ENCODE data around the gene HTRA3. TPM values are rescaled to one million over a fixed set of nuclear protein-coding genes. Genes with fewer than 3 reads are reported as not detected.

The HTRA3 gene
- total RNA-seq, 4 donors from 2014 or later: 22.8 to 65.3 (median 29.5) TPM

DNA sequence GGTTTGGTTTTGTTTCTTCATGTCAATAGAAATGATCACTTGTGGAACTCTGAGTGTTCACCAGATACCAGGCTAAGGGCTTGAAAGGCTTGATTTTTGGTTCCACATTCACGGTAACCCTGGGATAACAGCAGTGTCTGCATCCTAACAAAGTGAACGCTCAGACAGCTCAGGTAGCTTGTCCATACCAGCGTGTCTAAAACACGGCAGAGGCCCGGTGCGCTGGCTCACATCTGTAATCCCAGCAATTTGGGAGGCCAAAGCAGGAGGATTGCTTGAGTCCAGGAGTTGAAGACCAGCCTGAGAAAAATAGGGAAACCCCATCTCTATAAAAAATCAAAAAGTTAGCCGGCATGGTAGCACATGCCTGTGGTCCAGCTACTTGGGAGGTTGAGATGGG, 49.0 kb downstream of the HTRA3 start:
- Histone ChIP-seq H3K9me3 (no peaks in the 10 kb centered on the region), H3K4me1 (peaks cover 0 to 4% of the 10 kb centered on the region in 2 donors), H3K27me3 (no peaks in the 10 kb centered on the region), H3K4me3 (no peak overlapping the region), H3K36me3 (no peaks in the 10 kb centered on the region), H3K27ac (peak overlapping the region in 1 of 2 donors; percentile 76)
- no peak for DNase-seq
- TF ChIP-seq POLR2A (IDR thresholded peaks at IDR 0.05): no peak
- no peak for TF ChIP-seq CTCF (IDR thresholded peaks at IDR 0.05)
- intact Hi-C loops (cut with DNase I; ENCODE audit: low total_unique reads): no loop called here

DNA sequence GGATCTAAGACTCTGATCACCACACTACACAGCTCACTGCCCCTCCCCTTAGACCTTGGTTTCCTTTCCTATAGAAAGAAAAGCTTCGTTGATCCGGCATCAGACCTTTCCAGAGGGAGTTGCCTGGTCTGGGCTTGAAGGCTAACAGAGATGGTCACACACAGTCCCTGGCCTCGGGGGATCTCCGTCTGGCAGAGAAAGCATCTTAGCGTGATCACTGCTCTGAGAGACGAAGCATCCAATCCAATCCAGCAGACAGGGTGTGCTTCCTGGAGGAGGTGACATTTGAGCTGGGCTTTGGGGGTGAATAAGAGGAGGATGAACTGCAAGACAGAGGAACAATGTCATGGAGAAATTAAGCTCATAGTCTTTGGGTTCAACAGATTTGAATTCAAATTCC, 49.5 kb downstream of the HTRA3 start:
- Histone ChIP-seq H3K4me3 (no peak overlapping the region), H3K4me1 (peaks cover 0 to 4% of the 10 kb centered on the region in 2 donors), H3K9me3 (no peaks in the 10 kb centered on the region), H3K27ac (peak overlapping the region; percentile 72 to 76), H3K27me3 (no peaks in the 10 kb centered on the region), H3K36me3 (no peaks in the 10 kb centered on the region)
- no peak for TF ChIP-seq POLR2A (IDR thresholded peaks at IDR 0.05)
- no peak for TF ChIP-seq CTCF (IDR thresholded peaks at IDR 0.05)
- intact Hi-C loops (cut with DNase I; ENCODE audit: low total_unique reads): no loop called here
- no peak for DNase-seq

DNA sequence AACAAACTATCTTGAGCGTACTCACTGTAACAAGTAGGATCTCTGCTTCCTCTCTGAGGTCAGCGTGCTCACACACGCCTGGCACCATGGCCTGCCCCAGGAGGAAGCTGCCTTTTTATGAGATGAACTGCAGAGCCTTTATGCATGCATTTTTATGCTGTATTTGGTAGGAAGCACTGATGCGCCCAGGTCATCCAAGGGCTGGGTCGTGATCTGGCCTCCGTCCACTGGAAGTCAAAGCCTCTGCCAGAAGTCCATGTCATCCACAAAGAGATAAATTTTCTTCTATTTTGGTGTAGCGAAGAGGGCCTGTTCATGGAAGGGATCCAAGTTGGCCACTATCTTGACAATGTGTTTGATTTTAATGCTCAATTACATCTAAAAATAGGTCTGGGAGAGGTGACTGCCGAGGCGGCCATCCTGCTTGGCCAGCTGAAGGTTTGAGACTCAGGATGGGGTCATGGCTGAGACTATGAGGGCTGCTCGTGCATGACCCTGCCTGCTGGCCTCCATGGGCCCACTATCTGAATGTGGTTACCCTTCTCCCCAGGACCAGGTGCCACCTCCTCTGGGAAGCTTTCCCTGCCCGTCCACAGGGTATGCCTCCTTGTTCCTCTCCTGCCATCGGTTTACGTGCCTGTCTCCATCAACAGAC, 50.3 kb downstream of the HTRA3 start:
- TF ChIP-seq CTCF (IDR thresholded peaks at IDR 0.05): no peak
- no peak for TF ChIP-seq POLR2A (IDR thresholded peaks at IDR 0.05)
- DNase-seq: peak; percentile 72 to 76
- Histone ChIP-seq H3K4me1 (peaks cover 0 to 4% of the 10 kb centered on the region in 2 donors), H3K4me3 (no peak overlapping the region), H3K9me3 (no peaks in the 10 kb centered on the region), H3K27me3 (no peaks in the 10 kb centered on the region), H3K36me3 (no peaks in the 10 kb centered on the region), H3K27ac (peak overlapping the region; percentile 72 to 76)
- intact Hi-C loops (cut with DNase I; ENCODE audit: low total_unique reads): no loop called here

DNA sequence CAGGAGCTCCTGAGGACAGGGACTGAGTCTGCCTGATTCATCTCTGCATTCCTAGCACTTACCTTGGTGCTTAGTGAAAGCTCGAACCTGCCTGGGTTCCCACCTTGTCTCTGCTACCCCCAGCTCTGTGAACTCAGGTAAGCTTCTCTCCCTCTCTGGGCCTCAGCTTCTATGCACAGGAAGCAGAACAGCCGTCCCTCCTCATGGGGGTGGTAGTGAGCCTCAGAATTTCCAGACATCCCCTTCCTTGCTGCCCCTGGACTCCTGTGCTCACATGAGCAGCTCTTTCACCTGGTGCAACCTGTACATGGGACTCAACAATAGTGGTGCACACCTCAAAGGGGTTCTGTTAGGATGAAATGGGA, 50.8 kb downstream of the HTRA3 start:
- peaks cover 0 to 4% of the 10 kb centered on the region in 2 donors for H3K4me1 ChIP-seq
- H3K27me3 ChIP-seq: no peaks in the 10 kb centered on the region
- H3K36me3 ChIP-seq: no peaks in the 10 kb centered on the region
- intact Hi-C loops (cut with DNase I; ENCODE audit: low total_unique reads): no loop called here
- H3K4me3 ChIP-seq: no peak overlapping the region
- TF ChIP-seq CTCF (IDR thresholded peaks at IDR 0.05) (peak in 1 of 4 experiments; percentile 11), POLR2A (IDR thresholded peaks at IDR 0.05) (no peak)
- no peak for DNase-seq
- H3K9me3 ChIP-seq: no peaks in the 10 kb centered on the region
- peak overlapping the region; percentile 72 to 76 for H3K27ac ChIP-seq

DNA sequence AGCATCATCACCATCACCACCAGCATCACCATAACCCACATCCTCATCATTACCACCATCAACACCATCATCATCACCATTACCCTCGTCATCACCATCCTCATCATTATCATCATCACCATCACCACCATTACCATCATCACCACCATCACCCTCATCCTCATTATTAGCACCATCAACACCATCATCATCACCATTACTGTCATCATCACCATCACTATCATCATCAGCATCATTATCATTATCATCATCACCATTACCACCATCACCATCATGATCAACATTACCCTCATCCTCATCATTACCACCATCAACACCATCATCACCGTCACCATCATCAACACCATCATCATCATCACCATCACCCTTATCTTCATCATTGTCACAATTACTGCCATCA, 51.7 kb downstream of the HTRA3 start:
- Histone ChIP-seq H3K9me3 (peaks cover 0 to under 1% of the 10 kb centered on the region in 2 donors), H3K27ac (no peak overlapping the region), H3K36me3 (no peaks in the 10 kb centered on the region), H3K4me3 (no peak overlapping the region), H3K27me3 (no peaks in the 10 kb centered on the region), H3K4me1 (no peaks in the 10 kb centered on the region)
- TF ChIP-seq POLR2A (IDR thresholded peaks at IDR 0.05) (no peak), CTCF (IDR thresholded peaks at IDR 0.05) (no peak)
- no peak for DNase-seq
- intact Hi-C loops (cut with DNase I; ENCODE audit: low total_unique reads): no loop called here

Measured in uterus (tissue), 4 donors.